ENCODE results near the gene DAPP1.
"Not testable (repeated sequence)": the region's sequence is repeated elsewhere in the genome, so short reads cannot be mapped to it uniquely, and the experiment has no call there.

DAPP1 gene

DNA sequence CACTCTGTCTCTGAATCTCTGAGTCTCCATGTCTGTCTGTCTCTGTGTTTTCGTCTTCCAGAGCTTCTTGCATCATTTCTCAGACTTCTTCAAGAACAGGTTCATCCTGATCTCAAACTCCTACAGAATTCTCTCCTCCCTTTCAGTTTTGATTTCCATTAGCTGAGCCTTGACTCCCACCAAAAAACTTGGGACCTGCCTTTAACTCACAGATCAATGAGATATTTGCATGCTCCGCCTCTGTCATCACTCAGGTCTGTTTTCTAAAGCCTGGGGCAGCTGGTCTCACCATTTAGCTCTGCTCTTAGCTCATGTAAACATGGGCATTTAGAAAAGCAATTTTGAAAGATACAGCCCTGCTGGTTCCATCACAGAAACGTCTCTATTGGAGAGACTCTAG is 8.6 kb downstream of the DAPP1 start:
- H3K27ac ChIP-seq = no peak overlapping the region
- TF ChIP-seq, protein P1, sequence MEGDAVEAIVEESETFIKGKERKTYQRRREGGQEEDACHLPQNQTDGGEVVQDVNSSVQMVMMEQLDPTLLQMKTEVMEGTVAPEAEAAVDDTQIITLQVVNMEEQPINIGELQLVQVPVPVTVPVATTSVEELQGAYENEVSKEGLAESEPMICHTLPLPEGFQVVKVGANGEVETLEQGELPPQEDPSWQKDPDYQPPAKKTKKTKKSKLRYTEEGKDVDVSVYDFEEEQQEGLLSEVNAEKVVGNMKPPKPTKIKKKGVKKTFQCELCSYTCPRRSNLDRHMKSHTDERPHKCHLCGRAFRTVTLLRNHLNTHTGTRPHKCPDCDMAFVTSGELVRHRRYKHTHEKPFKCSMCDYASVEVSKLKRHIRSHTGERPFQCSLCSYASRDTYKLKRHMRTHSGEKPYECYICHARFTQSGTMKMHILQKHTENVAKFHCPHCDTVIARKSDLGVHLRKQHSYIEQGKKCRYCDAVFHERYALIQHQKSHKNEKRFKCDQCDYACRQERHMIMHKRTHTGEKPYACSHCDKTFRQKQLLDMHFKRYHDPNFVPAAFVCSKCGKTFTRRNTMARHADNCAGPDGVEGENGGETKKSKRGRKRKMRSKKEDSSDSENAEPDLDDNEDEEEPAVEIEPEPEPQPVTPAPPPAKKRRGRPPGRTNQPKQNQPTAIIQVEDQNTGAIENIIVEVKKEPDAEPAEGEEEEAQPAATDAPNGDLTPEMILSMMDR (conservative IDR thresholded peaks at IDR 0.05) = no peak

DNA sequence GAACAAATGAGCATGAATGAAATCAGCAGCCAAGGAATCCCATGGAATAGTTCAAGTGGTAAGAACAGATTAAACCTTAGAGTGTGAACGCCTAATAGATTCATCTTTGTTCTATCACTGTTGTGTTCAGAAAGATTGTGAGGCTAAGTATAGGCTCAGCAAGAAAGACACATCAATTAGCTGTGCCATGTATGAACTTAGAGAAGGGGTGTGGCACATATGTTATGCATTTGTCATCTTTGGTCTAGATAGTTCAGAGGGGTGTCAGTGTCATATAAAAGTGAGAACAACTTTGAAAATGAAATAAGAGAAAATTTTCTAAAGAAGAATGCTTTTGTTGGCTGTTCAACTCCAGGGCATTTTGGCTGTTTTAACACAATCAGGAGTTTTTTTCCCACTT is 9.4 kb downstream of the DAPP1 start:
- TF ChIP-seq, protein P1 (conservative IDR thresholded peaks at IDR 0.05) = no peak

DNA sequence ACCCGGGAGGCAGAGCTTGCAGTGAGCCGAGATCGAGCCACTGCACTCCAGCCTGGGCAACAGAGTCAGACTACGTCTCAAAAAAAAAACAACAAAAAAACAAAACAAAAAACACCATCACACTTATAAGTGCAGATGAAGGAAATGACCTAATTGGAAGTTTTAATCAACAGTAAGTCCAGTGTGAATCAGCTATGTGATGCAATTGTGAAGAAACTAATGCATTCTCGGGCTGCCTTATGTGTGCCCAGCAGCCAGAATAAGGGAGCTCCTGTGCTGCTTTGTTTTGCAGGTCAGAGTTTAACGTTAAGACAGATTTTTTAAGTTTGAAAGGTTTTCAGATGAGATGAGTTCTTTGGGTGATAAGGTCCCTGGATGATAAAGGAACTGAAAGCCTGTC is 10.8 kb downstream of the DAPP1 start:
- no peak overlapping the region for H3K27ac ChIP-seq
- TF ChIP-seq, protein P1 (conservative IDR thresholded peaks at IDR 0.05) = no peak

More for the DNA sequence above, 9.4 kb downstream of the DAPP1 start:
- H3K27ac ChIP-seq = no peak overlapping the region

DNA sequence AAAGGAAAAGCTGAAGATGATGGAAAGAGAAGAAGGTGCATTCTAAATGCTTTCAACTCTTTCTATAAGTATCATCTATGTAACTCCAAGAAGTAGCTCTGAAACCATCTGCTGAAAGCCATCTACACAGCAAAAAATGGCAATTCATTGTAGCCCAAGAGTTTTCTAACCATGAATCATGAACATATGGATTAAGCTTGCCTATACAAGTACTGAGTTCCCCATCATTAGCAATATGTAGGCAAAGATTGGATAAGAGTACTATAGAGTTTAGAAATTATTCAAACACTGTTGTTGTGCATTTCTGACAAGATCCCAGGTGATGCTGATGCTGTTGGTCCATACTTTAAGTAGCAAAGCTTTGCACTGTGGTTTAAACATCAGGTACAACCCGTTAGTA is 11.2 kb downstream of the DAPP1 start:
- TF ChIP-seq, protein P1 (conservative IDR thresholded peaks at IDR 0.05) = no peak
- H3K27ac ChIP-seq = no peak overlapping the region

DNA sequence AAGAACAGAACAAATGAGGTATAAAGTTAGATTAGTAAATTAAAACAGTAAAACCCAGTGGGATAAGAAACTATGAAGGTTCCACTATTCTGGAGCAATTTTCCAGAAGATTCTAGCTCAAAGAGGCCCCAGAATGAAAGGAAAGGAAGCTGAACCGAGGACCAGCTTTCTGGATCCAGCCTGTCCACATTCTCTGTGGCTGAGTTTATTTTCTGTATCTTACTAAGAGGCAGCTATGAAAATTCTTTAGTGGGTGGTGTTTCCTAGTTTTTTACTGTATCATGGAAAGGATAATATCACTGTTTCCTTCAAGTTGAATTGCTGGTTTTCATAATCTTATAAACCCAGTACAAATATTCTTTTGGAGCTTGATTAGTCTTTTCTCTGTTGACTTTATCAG is 11.8 kb downstream of the DAPP1 start:
- no peak overlapping the region for H3K27ac ChIP-seq
- TF ChIP-seq, protein P1 (conservative IDR thresholded peaks at IDR 0.05) = no peak

DNA sequence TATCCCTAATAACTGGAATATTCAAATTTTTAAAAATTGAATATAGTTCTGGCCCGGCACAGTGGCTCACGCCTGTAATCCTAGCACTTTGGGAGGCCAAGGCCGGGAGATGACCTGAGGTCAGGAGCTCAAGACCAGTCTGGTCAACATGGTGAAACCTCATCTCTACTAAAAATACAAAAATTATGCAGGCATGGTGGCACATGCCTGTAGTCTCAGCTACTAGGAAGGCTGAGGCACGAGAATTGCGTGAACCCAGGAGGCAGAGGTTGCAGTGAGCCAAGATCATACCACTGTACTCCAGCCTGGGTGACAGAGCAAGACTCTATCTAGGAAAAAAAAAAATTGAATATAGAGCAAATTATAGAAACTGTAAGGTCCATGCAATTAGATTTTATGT is 13.4 kb downstream of the DAPP1 start:
- not testable (repeated sequence) for H3K27ac ChIP-seq

DNA sequence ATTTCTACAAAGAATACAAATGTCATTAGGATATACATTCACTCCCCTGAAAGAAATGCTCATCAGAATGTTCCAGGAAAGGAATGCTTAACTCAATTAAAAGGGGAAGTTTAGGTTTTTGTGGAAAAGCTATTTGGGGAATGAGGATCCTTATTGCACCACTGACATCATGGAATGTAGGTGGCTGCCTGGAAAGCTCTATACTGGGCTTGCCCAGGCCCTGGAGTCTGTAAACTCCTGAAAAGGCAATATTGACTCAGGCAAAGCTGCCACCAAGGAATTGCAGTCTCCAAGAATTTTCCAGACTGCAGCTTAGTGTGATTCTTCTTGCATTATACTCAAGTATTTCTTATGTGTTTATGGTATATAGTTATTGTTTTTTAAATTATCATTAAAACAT is 15.7 kb downstream of the DAPP1 start:
- TF ChIP-seq, protein P1 (conservative IDR thresholded peaks at IDR 0.05) = no peak
- H3K27ac ChIP-seq = no peak overlapping the region

DNA sequence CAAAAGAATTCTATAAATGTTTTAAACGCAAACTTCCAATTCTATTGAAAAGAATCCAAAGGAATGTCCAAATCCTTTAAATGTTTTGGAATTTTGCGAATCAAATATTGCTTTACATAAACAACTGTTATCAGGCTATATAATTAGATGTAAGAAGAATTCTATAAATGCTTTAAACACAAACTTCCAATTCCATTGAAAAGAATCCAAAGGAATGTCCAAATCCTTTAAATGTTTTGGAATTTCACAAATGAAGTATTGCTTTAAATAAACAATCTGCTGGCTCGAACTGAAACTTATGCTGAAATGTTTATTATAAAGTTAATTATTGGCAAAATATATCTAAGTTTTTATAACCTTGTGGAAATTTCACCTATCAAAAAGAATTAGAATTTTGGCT is 16.1 kb downstream of the DAPP1 start:
- TF ChIP-seq, protein P1 (conservative IDR thresholded peaks at IDR 0.05) = no peak
- H3K27ac ChIP-seq = no peak overlapping the region

All from VCaP (cell line).